Measurements from ENCODE around the gene CCL15.

The CCL15 gene

DNA sequence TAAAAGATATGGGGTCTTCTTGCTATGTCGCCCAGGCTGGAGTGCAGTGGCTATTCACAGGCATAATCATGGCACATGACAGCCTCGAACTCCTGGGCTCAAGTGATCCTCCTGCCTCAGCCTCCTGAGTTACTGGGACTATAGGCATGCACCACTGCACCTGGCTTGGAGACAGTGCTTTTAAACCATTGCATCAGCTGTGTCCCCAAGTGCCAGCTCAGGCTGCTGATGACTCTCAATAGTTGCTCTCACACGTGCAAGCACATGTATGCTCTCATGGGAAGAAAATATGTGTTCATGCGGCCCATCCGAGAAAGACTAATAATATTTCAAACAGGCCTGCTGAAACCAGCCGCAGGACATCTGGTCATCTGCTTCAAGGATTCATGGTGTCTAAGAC, 28.8 kb downstream of the CCL15 start:
- Histone ChIP-seq H3K9me3 (ENCODE audit: control insufficient read depth, low read length) (no peaks in the 10 kb centered on the region), H3K4me1 (ENCODE audit: control insufficient read depth, insufficient read depth, low read length) (no peaks in the 10 kb centered on the region), H3K9ac (ENCODE audit: low read length) (no peak overlapping the region), H3K27me3 (replicated peaks; ENCODE audit: control insufficient read depth, insufficient read depth, low read length) (peaks cover 8% of the 10 kb centered on the region), H3K4me3 (ENCODE audit: low read length) (no peak overlapping the region), H3K36me3 (ENCODE audit: control insufficient read depth, insufficient read depth, low read length, severe bottlenecking) (no peaks in the 10 kb centered on the region)
- no peak for DNase-seq (ENCODE audit: low read depth)

DNA sequence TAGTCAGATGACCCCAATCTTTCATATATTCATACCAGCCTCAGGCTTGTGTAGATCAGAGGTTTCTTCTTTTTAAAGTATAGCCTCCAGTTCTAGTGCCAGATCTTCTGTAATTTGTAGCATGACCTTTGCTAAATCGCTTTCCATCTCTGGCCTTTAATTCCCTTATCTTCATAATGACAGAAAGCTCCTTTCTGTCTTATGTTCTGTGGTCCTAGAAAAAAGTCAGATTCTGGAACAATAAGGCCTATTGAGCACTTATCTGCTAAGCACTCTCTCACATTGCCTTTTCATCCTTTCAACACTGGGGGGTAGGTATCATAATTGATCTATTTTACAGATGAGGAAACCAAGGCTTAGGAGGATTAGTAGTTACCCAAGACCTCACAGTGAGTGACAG, 29.3 kb downstream of the CCL15 start:
- H3K36me3 ChIP-seq (ENCODE audit: control insufficient read depth, insufficient read depth, low read length, severe bottlenecking), result no peaks in the 10 kb centered on the region

DNA sequence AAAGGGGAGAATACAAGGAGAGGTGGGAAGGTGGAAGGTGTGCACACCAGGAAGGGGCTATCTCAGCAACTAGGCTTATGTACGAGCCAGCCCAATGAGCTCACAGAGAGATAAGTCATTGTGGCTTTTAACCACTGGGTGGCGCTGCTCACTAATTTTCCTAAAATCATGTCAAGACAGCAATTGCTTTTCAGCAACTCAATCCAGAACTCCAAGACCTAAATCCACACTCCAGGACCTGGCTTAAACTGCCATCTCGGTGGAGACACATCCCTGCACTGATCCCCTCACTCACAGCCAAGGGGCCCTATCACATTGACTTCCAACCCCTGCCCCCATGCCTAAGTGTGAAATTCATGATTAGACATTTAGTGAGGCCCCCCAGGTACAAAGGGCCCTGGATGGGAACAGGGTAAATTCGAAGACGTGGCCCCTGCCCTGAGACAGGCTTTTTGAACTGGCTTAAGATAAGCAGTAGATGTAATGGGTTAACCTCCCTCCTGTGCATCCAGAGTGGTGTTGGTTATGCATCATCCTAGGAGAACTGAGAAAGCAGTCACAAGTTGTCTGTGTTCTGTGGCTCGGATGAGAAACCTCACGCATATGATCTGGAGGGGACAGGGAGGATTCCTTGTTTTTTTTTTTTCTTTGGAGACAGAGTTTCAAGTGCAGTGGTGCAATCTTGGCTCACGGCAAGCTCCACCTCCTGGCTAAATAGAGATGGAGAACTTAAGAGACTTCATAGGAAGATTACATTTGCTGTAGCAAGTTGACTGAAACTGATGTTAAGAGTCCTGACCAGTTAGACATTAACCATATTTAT, 31.6 kb downstream of the CCL15 start:
- H3K9ac ChIP-seq (ENCODE audit: low read length), result no peak overlapping the region
- no peak overlapping the region for H3K4me3 ChIP-seq (ENCODE audit: low read length)
- H3K9me3 ChIP-seq (ENCODE audit: control insufficient read depth, low read length), result no peaks in the 10 kb centered on the region
- no peaks in the 10 kb centered on the region for H3K4me1 ChIP-seq (ENCODE audit: control insufficient read depth, insufficient read depth, low read length)
- peaks cover 17% of the 10 kb centered on the region for H3K27me3 ChIP-seq (replicated peaks; ENCODE audit: control insufficient read depth, insufficient read depth, low read length)
- H3K36me3 ChIP-seq (ENCODE audit: control insufficient read depth, insufficient read depth, low read length, severe bottlenecking), result no peaks in the 10 kb centered on the region
- peak; percentile 91 for DNase-seq (ENCODE audit: low read depth)

More for the DNA sequence above, 29.3 kb downstream of the CCL15 start:
- no peak for DNase-seq (ENCODE audit: low read depth)
- Histone ChIP-seq H3K27me3 (replicated peaks; ENCODE audit: control insufficient read depth, insufficient read depth, low read length) (peaks cover 8% of the 10 kb centered on the region), H3K4me1 (ENCODE audit: control insufficient read depth, insufficient read depth, low read length) (no peaks in the 10 kb centered on the region), H3K9me3 (ENCODE audit: control insufficient read depth, low read length) (no peaks in the 10 kb centered on the region), H3K4me3 (ENCODE audit: low read length) (no peak overlapping the region), H3K9ac (ENCODE audit: low read length) (no peak overlapping the region)

DNA sequence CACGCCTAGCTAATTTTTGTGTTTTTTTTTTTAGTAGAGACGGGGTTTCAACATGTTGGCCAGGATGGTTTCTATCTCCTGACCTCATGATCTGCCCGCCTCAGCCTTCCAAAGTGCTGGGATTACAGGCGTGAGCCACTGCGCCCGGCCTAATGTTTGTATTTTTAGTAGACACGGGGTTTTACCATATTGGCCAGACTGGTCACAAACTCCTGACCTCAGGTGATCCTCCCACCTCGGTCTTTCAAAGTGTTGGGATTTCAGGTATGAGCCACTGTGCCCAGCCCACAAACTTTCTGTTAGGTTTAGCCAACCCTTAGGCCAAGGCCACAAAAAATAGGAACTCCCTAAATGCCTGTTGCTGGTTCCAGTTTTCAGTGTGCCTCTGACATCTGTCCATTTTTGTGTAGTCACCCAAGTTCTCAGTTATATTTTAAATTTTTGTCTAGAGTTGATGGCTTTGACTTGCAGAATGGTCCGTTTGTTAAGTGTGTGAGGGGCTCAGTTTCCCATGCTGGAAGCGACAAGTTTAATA, 32.8 kb downstream of the CCL15 start:
- H3K4me1 ChIP-seq (ENCODE audit: control insufficient read depth, insufficient read depth, low read length), result no peaks in the 10 kb centered on the region
- no peaks in the 10 kb centered on the region for H3K9me3 ChIP-seq (ENCODE audit: control insufficient read depth, low read length)
- no peak overlapping the region for H3K4me3 ChIP-seq (ENCODE audit: low read length)
- H3K27me3 ChIP-seq (replicated peaks; ENCODE audit: control insufficient read depth, insufficient read depth, low read length), result peaks cover 24% of the 10 kb centered on the region
- no peak overlapping the region for H3K9ac ChIP-seq (ENCODE audit: low read length)
- H3K36me3 ChIP-seq (ENCODE audit: control insufficient read depth, insufficient read depth, low read length, severe bottlenecking), result no peaks in the 10 kb centered on the region
- no peak for DNase-seq (ENCODE audit: low read depth)

DNA sequence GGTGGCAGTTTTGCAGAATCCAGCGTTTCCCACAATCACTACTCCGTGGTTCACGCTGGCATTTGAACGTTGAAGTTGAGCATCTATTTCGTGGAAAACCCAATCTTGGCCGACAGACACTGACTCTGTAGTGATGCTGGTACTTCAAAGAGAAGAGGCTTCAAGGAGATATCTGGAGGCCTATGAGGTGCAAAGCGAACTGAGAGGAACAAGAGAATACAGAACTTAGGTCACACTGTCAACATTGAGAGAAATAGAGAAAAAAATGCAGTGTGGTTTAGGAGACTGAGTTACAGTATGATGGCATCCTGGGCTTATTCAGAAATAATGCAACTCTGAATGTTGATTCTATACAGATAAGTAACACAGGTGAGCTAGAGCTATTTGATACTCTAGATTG, 36.1 kb downstream of the CCL15 start:
- H3K4me3 ChIP-seq (ENCODE audit: low read length), result no peak overlapping the region
- H3K4me1 ChIP-seq (ENCODE audit: control insufficient read depth, insufficient read depth, low read length), result no peaks in the 10 kb centered on the region
- H3K27me3 ChIP-seq (replicated peaks; ENCODE audit: control insufficient read depth, insufficient read depth, low read length), result peaks cover 30% of the 10 kb centered on the region
- H3K36me3 ChIP-seq (ENCODE audit: control insufficient read depth, insufficient read depth, low read length, severe bottlenecking), result no peaks in the 10 kb centered on the region
- no peaks in the 10 kb centered on the region for H3K9me3 ChIP-seq (ENCODE audit: control insufficient read depth, low read length)
- no peak overlapping the region for H3K9ac ChIP-seq (ENCODE audit: low read length)
- DNase-seq (ENCODE audit: low read depth), result no peak

DNA sequence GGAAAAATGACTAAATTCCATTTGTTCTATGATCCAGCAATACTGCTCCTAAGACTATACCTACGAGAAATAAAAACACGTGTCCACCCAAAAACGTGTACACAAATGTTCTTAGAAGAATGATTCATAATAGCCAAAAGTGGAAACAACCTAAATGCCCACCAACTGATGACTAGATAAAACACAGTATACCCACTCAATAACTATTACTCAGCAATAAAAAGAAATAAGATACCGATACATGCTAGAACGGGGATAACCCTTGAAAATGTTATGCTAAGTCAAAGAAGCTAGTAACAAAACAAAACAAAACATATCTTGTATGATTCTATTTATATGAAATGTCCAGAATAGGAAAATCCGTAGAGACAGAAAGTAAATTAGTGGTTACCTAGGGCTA, 37.7 kb downstream of the CCL15 start:
- peaks cover 42% of the 10 kb centered on the region for H3K27me3 ChIP-seq (replicated peaks; ENCODE audit: control insufficient read depth, insufficient read depth, low read length)
- H3K36me3 ChIP-seq (ENCODE audit: control insufficient read depth, insufficient read depth, low read length, severe bottlenecking), result no peaks in the 10 kb centered on the region
- no peak for DNase-seq (ENCODE audit: low read depth)
- H3K4me3 ChIP-seq (ENCODE audit: low read length), result no peak overlapping the region
- no peak overlapping the region for H3K9ac ChIP-seq (ENCODE audit: low read length)
- no peaks in the 10 kb centered on the region for H3K4me1 ChIP-seq (ENCODE audit: control insufficient read depth, insufficient read depth, low read length)
- no peaks in the 10 kb centered on the region for H3K9me3 ChIP-seq (ENCODE audit: control insufficient read depth, low read length)

DNA sequence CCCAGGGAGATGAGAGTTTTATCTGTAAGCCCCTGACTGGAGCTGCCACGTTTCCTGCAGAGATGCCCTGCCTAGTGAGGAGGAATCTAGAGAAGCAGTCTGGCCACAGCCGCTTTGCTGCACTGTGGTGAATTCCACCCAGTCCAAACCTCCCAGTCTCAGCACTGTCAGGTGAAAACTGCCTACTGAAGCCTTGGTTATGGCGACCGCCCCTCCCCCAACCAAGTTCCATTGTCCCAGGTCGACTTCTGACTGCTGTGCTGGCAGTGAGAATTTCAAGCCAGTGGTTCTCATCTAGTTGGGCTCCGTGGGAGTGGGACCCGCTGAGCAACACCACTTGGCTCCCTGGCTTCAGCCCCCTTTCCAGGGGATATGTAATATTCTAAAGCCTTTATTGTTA, 47.6 kb downstream of the CCL15 start:
- no peak overlapping the region for H3K9ac ChIP-seq (ENCODE audit: low read length)
- no peaks in the 10 kb centered on the region for H3K9me3 ChIP-seq (ENCODE audit: control insufficient read depth, low read length)
- DNase-seq (ENCODE audit: low read depth), result no peak
- H3K27me3 ChIP-seq (replicated peaks; ENCODE audit: control insufficient read depth, insufficient read depth, low read length), result peaks cover 29% of the 10 kb centered on the region
- H3K4me1 ChIP-seq (ENCODE audit: control insufficient read depth, insufficient read depth, low read length), result no peaks in the 10 kb centered on the region
- no peak overlapping the region for H3K4me3 ChIP-seq (ENCODE audit: low read length)
- no peaks in the 10 kb centered on the region for H3K36me3 ChIP-seq (ENCODE audit: control insufficient read depth, insufficient read depth, low read length, severe bottlenecking)

DNA sequence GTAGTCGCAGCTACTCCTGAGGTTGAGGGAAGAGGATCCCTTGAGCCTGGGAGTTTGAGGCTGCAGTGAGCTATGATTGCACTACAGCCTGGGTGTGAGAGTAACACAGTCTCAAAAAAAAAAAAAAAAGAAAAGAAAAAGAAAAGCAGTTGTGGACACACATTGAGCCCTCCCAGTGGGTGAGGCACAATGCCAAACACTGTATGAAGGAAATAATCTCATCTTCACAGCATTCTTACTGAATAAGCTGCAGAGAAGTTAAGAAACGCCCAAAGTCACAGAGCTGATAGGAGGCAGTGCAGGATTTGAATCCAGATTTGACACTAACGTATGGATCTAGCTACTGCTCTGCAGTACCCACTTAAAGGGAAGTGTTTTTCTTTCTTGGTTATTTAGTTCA, 52.0 kb downstream of the CCL15 start:
- H3K36me3 ChIP-seq (ENCODE audit: control insufficient read depth, insufficient read depth, low read length, severe bottlenecking), result no peaks in the 10 kb centered on the region
- no peaks in the 10 kb centered on the region for H3K9me3 ChIP-seq (ENCODE audit: control insufficient read depth, low read length)
- H3K4me3 ChIP-seq (ENCODE audit: low read length), result no peak overlapping the region
- H3K27me3 ChIP-seq (replicated peaks; ENCODE audit: control insufficient read depth, insufficient read depth, low read length), result peaks cover 15% of the 10 kb centered on the region
- H3K4me1 ChIP-seq (ENCODE audit: control insufficient read depth, insufficient read depth, low read length), result no peaks in the 10 kb centered on the region
- H3K9ac ChIP-seq (ENCODE audit: low read length), result no peak overlapping the region
- no peak for DNase-seq (ENCODE audit: low read depth)

DNA sequence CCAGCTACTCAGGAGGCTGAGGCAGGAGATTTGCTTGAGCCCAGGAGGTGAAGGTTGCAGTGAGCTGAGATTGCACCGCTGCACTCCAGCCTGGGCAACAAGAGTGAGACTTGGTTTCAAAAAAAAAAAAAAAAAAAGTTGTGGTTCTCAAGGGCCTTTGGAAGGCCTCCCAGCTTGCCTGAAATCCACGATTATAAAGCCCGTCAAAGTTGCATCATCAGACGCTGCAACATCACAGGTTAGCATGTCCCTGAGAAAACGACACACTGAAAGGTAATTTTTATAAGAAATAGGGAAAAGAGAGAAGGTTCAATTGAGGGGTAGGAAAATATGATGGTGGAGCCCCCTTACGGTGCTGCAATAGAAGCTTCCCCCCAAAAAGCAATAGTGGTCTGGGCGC, 53.3 kb downstream of the CCL15 start:
- Histone ChIP-seq H3K27me3 (replicated peaks; ENCODE audit: control insufficient read depth, insufficient read depth, low read length) (peaks cover 22% of the 10 kb centered on the region), H3K36me3 (ENCODE audit: control insufficient read depth, insufficient read depth, low read length, severe bottlenecking) (no peaks in the 10 kb centered on the region), H3K9me3 (ENCODE audit: control insufficient read depth, low read length) (no peaks in the 10 kb centered on the region), H3K9ac (ENCODE audit: low read length) (no peak overlapping the region), H3K4me3 (ENCODE audit: low read length) (no peak overlapping the region), H3K4me1 (ENCODE audit: control insufficient read depth, insufficient read depth, low read length) (no peaks in the 10 kb centered on the region)
- no peak for DNase-seq (ENCODE audit: low read depth)
